Renal cortical epithelial cell (primary cell): Measurements from ENCODE around the gene SLC9A3. TPM values are rescaled to one million over a fixed set of nuclear protein-coding genes. Genes with fewer than 3 reads are reported as not detected.

ENCODE experiments used
- DNase-seq: peaks from one replicate; pipeline ENCODE4 v3.0.0-alpha.2; 2011; ENCODE audit warnings: low read depth
- total RNA-seq: library from RNA; depleted of rRNA; stranded (reverse); fragments of >200 nt; gene quantifications from 2 replicates; pipeline ENCODE4 v1.2.3, GENCODE V29; 2014

SLC9A3 gene
- total RNA-seq, 1 donor from 2014 or later, result 1.6 TPM

DNA sequence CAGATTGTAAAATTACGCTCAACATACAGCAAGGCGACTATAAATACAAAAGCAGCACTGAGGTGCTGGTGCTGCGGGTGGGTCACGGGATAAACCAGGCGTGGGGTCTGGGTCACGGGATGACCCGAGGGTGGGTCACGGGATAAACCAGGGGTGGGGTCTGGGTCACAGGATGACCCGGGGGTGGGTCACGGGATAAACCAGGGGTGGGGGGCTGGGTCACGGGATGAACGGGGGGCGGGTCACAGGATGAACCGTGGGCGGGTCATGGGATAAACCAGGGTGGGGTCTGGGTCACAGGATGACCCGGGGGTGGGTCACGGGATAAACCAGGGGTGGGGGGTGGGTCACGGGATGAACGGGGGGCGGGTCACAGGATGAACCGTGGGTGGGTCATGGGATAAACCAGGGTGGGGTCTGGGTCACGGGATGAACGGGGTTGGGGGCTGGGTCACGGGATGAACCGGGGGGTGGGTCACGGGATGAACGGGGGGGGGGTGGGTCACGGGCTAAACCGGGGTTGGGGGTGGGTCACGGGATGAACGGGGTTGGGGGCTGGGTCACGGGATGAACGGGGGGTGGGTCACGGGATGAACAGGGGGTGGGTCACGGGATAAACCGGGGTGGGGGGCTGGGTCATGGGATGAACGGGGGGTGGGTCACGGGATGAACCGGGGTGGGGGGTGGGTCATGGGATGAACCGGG is 30.2 kb upstream of the SLC9A3 start:
- no peak for DNase-seq

DNA sequence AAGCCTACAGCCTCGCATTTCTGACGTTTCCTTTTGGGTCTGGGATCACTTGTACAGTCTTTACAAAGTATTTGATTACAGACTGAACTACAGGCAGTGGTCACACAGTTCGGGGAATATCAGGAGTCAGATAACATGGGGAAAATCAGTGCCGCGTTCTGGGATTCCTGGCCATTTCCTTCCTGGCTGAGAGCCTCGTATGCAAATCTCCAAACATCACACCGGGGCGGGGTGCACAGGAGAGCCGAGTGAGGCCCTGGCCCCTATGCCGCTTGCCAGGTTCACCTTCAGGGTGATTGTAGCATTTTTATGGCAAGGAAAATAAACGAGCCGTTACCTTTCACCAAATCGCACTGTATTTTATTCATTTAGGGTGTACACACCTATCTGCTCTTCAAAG is 29.6 kb upstream of the SLC9A3 start:
- DNase-seq, result no peak

DNA sequence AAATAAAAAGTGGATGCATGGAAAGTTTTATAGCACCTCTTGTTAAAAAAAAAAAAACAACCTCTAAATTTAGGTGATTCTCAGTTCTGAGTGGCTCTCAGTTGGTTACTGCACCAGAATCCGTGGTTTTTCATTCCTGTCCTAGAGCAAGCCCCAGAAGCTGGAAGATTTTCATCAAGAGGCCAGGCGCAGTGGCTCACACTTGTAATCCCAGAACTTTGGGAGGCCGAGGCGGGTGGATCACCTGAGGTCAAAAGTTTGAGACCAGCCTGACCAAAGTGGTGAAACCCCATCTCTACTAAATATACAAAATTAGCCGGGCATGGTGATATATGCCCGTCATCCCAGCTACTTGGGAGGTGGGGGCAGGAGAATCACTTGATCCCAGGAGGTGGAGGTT is 27.2 kb upstream of the SLC9A3 start:
- DNase-seq, result no peak

DNA sequence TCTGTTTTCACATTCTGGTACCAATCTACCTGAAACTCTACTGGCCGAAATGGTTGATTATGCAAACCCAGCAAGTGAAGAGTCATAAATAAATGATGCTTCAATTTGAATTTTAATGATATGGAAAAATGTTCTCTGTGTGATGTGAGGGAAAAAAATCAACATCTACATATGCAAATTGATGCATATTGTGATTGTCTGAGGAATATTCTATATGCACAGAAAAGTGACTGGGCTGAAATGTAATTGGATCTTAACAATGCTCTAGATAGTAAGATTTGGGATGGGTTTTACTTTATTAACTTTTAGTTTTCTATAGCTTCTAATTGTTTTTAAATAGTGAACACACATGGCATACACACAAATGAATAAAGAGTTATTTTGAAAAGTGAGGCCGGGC is 25.0 kb upstream of the SLC9A3 start:
- no peak for DNase-seq

DNA sequence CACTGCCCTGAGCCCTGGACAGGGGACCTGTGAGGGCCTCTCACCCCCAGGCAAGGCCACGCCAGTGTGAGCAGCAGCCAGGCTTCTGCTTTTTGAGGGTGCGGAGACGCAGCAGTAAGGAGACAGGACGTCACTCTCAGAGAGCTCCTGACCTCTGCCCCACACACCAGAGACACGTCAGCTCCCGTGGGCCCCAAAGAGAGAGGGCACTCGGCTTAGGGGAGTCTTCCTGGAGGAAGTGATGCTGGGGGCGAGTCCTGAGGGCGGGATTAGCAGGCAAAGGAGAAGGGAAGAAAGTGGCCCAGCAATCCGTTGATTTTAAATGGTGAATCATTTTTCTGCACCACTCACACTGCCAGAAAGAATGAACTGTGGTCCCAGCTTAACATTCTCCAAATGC is 24.0 kb upstream of the SLC9A3 start:
- DNase-seq, result peak; percentile 18

DNA sequence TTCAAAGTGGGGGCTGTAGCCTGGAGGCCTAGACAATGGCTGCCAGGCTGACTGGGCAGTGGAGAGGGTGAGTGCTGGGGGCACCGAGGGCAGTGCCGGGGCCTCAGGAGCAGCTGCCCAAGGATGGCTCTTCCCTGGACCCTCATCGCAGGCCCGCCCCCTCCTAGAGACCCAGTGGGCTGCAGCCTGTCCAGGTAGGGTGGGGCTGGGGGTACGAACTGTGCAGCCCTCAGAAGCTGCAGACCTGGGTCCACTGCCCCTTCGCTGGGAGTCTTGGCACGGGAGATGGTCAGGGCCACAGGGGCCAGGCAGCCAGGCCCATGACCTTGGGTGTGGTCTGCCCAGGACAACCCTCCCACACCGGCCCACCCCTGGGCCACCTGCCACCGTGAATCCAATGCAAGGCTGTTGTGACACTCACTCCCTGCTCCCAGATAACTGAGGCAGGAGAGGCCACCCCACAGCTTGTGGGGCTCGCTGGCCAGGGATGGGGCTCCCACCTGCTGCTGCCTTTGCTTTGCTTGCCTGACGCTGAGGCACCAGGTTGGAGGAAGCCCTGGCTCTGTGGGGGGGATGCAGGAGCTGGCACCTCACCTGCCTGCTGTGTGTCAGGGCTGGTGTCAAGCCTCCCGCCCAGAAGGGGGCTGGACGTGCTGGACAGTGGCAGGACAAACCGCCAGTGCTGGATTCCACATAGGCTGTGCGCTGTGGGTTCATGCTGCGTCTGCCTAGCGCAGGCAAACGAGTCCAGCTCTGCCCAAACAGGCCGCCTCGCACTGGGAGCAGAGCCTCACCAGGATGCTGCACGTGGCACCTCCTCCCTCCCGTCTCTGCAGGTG is 23.1 kb upstream of the SLC9A3 start:
- DNase-seq, result no peak

DNA sequence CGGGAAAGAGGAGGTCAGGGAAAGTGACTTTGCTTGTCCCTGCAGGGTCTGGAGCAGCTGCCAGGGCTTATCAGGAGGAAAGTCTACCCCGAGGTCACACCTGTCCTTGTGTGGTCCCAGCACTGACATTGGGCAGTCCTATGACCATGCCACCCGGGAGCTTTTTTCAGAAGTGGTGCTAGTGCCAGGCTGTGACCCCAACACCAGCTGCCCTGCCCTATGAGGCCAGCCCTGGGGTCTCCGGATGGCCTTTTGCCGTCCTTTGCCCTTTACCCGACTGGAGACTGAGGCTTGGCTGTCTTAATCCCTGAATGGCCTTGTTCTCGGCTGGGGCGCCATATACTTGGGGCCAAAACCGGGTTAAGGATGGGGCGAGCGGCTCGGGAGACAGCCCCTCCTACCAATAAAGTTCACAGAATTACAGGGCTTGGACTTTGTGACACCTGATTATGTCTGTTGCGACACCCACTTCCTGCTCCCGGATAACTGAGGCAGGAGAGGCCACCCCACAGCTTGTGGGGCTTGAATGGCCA is 22.2 kb upstream of the SLC9A3 start:
- DNase-seq, result no peak

DNA sequence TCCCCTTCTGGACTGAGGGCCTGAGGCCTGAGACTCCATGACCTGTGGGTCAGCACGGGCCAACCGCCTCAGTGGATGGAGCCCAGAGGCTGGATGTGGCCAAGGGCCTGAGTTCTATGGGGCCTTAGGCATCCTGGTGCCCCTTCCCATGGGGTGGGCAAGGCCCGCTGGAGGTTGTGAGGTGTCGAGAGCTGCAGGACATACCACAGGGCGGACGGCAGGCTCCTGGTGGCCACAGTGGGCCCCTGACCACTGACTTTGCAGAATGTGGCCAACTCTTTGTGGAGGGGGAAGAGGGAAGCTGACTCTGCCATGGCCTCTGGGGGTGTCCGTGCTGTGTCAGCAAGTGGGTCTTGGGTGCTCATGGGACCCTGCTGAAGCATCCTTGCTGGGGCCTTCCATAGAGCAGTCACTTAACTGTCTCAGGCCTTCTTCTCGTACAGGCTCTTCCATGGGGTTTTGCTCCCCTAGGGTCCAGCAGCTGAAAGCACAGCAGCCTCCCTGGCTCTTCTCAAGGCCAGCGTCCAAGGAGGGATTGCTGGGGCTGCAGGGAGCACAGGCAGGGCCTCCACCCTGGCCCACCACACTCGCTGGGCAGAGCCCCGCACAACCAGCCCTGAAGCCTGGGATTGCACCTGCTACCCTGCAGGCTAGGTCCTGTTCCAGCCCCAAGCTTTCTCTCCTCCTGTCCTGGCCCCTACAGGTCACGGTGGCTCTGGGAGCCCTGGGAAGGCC is 21.6 kb upstream of the SLC9A3 start:
- DNase-seq, result no peak

DNA sequence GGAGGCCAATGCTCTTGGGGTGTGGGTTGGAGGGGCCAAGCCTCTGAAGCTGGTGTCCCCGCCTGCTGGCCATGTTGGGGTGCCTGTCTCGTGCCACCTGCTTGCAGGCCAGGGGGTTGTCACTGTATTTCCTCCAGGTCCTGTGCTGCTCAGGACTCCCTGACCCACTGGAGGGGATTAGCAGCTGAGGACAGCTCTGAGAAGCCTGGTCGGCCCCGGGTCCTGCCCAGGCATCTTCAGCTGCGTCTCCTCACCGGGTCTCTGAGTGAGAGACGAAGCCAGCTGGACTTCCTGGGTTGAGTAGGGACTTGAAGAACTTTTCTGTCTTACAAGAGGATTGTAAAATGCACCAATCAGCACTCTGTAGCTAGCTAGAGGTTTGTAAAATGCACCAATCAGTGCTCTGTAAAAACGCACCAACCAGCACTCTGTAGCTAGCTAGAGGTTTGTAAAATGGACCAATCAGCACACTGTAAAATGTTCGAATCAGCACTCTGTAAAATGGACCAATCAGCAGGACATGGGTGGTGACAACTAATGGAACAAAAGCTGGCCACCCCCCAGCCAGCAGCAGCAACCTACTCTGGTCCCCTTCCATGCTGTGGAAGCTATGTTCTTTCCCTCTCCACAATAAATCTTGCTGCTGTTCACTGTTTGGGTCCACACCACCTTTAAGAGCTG is 20.6 kb upstream of the SLC9A3 start:
- DNase-seq, result no peak

DNA sequence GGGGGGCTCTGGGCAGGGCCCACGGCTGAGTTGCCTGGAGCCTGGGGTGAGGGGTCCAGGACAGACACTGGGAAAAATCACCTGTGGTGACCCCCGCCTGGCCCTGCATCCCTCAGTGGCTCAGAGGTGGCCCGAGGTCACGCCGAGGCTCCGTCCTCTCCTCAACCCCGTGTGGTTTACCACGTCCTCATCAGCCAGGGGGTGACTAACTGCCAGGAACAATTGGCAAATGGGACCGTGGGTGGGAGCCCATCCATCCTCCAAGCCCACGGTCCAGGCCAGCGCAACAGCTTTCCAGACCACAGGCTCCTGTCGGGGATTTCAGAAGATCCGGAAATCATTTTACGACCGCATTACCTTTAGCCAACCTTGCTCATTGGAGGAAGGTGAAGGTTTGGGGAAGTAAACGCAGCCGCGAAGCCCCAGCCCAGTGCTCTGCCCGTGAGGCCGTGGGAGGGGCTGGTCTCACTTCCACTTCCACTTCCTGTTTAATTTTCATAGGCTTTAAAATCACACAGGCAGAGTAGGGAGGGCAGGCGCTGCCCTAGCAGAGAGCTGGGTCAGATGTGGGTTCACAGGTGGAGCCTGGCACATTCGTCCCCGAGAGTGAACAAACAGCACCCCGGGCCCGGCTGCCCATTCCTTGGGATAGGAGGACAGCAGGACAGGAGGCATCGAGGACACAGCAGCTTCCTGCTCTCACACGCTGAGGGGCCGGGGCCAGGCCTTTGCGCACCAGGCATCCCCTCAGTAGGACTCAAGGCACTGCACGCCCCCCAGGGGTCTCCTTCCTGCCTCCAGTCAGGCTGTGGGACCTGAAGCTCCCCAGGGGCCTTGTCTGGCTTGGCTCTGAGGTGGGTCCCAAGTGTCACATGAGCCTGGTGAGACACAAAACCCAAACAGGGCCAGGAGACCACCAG is 19.8 kb upstream of the SLC9A3 start:
- DNase-seq, result no peak

DNA sequence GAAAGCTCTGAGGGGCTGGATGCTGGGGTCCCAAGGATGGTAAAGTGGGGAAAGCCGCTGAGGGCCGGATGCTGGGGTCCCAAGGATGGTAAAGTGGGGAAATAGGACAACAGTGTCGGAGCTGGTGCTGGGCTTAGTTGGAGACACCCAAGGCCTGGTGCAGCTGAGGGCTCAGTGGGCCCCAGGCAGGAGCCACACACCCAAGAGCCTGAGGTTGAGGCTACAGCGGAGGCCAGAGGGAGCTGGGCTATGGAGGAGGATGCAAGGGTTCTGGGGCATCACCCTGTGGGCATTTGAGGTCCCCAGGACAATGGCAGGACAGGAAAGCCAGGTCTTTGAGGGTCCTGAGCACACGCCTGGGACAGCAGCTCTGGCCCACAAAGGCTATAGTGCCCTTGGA is 19.1 kb upstream of the SLC9A3 start:
- no peak for DNase-seq

DNA sequence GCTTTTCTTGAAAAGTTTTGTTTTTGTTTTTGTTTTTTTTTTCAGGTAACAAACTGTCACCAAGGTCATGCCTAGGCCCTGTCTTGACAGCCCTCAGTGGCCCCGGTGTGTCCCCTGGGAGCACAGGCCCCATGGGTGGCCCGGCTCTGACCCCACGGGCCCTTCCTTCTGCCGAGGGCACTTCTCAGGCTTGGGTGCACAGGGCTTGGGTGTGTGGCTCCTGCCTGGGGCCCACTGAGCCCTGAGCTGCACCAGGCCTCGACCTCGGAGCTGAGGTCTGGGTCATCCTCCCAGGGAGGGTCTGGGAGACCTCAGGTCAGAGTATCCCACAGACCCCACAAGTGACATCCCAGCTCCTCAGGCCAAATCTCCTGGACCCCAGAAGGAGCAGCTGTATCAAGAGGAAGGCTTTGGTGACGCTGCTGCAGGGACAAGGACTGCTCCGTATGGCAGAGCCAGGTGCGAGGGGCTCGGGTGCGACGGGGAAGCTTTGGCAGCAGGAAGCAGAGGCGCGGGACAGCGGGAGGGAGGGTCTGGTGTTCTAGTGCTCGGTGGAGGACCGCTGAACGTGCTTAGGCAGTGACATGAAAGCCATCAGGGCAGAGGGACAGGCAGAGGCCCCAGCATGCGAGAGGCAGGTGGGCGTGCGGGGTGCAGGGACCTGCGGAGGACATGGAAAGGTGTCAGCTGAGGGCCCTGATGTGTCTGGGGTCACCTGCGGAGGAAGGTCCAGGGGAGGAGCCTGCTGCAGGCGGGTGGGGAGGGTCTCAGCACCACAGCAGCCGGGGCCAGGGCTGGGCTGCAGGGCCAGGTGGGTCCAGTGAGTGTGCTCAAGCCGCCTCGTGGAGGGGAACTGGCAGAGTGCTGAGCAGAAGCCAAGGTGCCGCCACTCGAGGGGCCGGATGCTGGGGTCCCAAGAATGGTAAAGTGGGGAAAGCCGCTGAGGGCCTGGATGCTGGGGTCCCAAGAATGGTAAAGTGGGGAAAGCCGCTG is 18.4 kb upstream of the SLC9A3 start:
- DNase-seq, result no peak

DNA sequence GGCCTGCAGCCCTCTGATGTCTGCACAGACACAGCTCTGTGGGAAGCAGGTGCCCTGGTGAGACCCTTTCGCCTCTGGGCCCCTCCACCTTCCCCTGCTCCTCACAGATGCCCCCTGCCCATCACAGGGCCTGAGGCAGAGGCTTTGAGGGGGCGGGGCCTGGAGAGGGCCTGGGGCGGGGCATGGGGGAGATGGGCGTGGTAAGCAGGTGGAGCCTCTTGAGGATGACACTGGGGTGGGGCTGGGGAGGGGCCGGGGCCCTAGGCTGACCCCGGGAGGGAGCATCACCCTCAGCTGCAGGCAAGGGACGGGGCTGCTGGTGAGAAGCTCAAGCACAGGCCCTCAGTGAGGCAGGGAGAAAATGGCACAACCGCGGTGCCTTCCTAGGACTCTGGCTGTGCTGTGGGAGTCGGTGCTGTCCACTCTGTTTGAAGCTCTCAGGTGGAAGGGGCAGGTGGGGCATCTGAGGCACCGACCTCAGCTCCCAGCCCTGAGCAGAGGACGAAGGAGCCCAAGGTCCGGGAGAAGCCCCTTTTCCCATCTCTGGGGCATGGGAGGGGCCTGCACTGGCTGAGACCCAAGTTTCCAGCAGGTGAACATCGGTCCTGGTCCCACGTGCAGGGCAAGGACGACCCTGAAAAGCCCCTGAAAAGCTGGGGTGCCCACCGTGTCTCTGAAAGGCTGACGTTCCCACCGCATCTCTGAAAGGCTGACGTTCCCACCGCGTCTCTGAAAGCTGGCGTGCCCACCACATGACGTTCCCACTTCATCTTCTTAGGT is 17.5 kb upstream of the SLC9A3 start:
- DNase-seq, result no peak

DNA sequence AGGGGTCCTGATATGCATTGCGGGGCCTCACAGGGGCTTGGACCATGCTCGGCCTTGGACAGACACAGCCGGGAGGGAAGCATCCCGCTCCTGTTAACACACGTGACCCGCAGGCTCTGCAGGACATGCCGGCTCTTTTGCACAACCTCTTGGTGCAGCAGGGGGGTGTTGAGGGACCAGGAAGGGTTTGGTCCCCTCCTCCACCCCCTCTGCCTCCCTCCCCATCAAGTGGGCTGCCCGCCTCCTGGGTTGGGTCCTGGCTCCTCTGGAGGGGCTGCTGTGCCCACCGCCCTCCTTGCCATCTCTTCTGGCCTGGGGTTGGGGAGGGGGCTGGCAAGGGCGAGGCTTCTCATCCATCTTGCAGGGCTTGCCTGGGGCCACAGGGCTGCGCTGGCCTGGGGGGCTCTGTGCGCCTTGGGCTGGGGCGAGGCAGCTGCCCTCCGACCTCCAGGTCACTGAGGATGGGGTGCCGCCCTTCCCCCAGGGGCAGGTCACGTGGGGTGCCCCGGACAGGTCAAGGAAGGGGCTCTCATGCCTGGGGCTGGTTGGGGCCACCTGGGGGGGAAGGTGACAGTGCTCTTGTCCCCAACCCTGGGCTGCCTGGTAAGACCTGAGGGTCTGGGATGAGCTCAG is 16.8 kb upstream of the SLC9A3 start:
- no peak for DNase-seq

DNA sequence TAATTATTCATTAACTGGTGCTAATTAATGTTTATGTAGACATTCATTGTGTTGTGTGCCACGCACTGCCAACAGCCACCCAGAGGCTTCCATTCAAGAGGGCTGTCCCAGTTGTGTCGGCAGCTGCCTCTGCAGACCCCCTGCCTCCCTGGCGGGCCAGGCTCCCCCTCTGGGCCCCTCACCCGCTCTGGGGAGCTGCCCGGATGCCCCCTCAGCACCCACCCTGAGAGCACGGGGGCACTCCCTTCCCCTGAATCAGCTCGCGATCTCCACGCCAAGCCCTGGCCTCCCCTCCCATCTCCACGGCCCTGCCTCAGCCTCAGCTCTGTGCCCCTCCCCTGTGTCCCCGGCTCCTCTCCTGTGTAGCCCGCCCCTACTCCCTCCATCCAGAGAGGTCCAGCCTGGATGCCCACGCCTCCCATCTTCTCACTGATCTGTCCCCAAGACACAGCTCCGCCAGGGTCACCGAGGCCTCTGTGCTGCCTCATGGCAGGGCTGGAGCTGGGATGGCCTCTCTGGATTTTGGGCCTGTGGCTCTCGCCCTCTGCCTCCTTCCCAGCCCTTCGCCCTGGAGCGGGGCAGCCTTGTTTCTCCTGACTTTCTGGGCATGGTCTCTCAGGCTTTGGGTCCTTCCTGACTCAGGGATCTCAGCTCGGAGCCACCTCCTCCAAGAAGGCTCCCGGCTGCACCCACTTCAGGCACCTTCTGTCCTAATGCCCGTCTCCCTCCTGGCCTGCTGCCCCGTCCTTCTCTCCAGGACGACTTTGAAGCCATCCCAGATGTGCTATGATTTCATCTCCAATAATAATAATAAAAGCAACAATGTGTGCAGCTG is 16.0 kb upstream of the SLC9A3 start:
- DNase-seq, result no peak

DNA sequence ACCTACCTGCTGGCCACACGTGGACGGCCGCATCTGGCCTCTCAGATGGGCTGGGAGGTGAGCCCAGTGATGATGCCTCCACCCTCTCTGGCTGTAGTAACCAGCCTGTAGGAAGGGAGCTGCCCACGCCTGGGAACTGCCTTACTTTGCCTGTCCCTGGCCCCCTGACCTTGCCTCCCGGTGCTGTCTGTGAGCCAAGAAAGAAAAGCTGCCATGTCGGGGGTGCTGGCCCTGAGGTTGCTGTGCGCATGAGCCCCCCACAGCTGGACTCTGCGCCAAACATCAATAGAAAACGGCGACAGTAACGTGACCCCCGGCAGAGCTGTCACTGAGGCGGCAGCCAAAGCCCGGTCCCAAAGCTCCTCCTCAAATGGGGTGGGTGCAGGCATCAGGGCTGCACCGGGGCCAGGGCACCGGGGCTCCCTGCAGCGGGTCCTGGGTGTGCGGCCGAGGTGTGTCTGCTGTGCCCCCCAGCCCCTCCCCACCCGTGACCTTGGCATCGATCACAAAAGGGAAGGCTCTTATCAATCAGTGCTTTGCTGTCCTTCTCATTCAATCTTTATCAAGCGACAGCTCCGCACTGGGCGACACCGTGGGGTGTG is 15.3 kb upstream of the SLC9A3 start:
- DNase-seq, result no peak
